GM19452 (cell line): ENCODE data around the gene RSPRY1.
A peak's percentile ranks its signal among the peaks of the same experiment; 100 is the strongest.
"Not testable (repeated sequence)": the region's sequence is repeated elsewhere in the genome, so short reads cannot be mapped to it uniquely, and the experiment has no call there.

Source experiments
- ATAC-seq: cut with Tn5 transposase; IDR thresholded peaks from one replicate; pipeline ENCODE4 v1.9.1; 2021; ENCODE audit not compliant: unreplicated experiment

Gene RSPRY1

GRCh38 chr16:57268804-57269800 is 83.0 kb downstream of the RSPRY1 start:
- ATAC-seq: no peak

GRCh38 chr16:57270221-57271062 is 84.3 kb downstream of the RSPRY1 start:
- ATAC-seq: no peak

GRCh38 chr16:57271063-57271345 is 84.9 kb downstream of the RSPRY1 start:
- no peak for ATAC-seq

GRCh38 chr16:57271867-57272495 is 85.9 kb downstream of the RSPRY1 start:
- ATAC-seq: no peak

- no peak for ATAC-seq
Measured at GRCh38 chr16:57273359-57273758, 87.2 kb downstream of the RSPRY1 start.

- ATAC-seq: no peak
Measured at GRCh38 chr16:57273826-57274225, 87.7 kb downstream of the RSPRY1 start.

- not testable (repeated sequence) for ATAC-seq
Measured at GRCh38 chr16:57275946-57276345, 89.8 kb downstream of the RSPRY1 start.

GRCh38 chr16:57276596-57276995 is 90.5 kb downstream of the RSPRY1 start:
- no peak for ATAC-seq

GRCh38 chr16:57277586-57277985 is 91.5 kb downstream of the RSPRY1 start:
- peak; percentile 61 for ATAC-seq

- ATAC-seq: no peak
Measured at GRCh38 chr16:57278494-57278893, 92.4 kb downstream of the RSPRY1 start.

GRCh38 chr16:57279780-57280638 is 93.9 kb downstream of the RSPRY1 start:
- no peak for ATAC-seq

- ATAC-seq: no peak
Measured at GRCh38 chr16:57281791-57282190, 95.7 kb downstream of the RSPRY1 start.

- ATAC-seq: no peak
Measured at GRCh38 chr16:57282510-57283213, 96.5 kb downstream of the RSPRY1 start.

GRCh38 chr16:57283214-57283958 is 97.3 kb downstream of the RSPRY1 start:
- no peak for ATAC-seq

- ATAC-seq: no peak
Measured at GRCh38 chr16:57283959-57284208, 97.8 kb downstream of the RSPRY1 start.

GRCh38 chr16:57284209-57284951 is 98.3 kb downstream of the RSPRY1 start, which contains the start of gene PLLP:
Gene PLLP, minus strand, starts transcription at chr16:57284672. Its CDS starts 132 bp downstream, at chr16:57284540.
- ATAC-seq: no peak

GRCh38 chr16:57284952-57285363 is 98.8 kb downstream of the RSPRY1 start:
- no peak for ATAC-seq

GRCh38 chr16:57285379-57285778 is 99.2 kb downstream of the RSPRY1 start:
- ATAC-seq: no peak
